Measurements from ENCODE around the gene ATP8B3. TPM values are rescaled to one million over a fixed set of nuclear protein-coding genes. Genes with fewer than 3 reads are reported as not detected.

ATP8B3 gene
- total and polyA plus RNA-seq, 2 of the 13 experiments (the other 11 are each of a cell fraction or from before 2014, with no cell fraction given): 2.6 to 5.9 TPM

- Histone ChIP-seq H3K4me2 (ENCODE audit: low read depth, low read length) (no peak overlapping the region), H3K4me1 (ENCODE audit: insufficient read depth, low read length) (no peaks in the 10 kb centered on the region), H3K9ac (ENCODE audit: insufficient read depth, low read depth, low read length) (no peak overlapping the region), H4K20me1 (ENCODE audit: insufficient read depth, low read length) (peaks cover 5% of the 10 kb centered on the region), H3K4me3 (replicated peaks in 1 of 3; ENCODE audit: insufficient read depth in 1 of 3, low read depth in 2 of 3, low read length in 3 of 3) (no peak overlapping the region), H3K36me3 (replicated peaks in 1 of 2; ENCODE audit: control insufficient read depth in 1 of 2, insufficient read depth in 2 of 2, low read length in 2 of 2) (no peaks in the 10 kb centered on the region), H3K79me2 (ENCODE audit: insufficient read depth, low read length) (no peaks in the 10 kb centered on the region), H3K27ac (ENCODE audit: extremely low read length, insufficient read depth, low read length) (no peak overlapping the region), H3K27me3 (ENCODE audit: control insufficient read depth in 1 of 2, insufficient read depth in 2 of 2, low read length in 2 of 2) (peaks cover 19 to 87% of the 10 kb centered on the region in 2 experiments), H2AFZ (ENCODE audit: low read length) (no peak overlapping the region), H3K9me3 (ENCODE audit: low read length) (no peaks in the 10 kb centered on the region)
- in situ Hi-C loops (cut with HindIII; ENCODE audit: extremely low pct_ligation_motif_present, low pct_unique_long_range_greater_than_20kb): no loop called here
- DNase-seq (ENCODE audit: low spot score) (no peak), FAIRE-seq (no peak), ATAC-seq (no peak)
- 35% methylated on average over 39 of the region's 39 CpGs for WGBS (ENCODE audit: low lambda C conversion rate)
- no TSS peak for BruUV-seq (replicated peaks)
- TF ChIP-seq, protein P1, sequence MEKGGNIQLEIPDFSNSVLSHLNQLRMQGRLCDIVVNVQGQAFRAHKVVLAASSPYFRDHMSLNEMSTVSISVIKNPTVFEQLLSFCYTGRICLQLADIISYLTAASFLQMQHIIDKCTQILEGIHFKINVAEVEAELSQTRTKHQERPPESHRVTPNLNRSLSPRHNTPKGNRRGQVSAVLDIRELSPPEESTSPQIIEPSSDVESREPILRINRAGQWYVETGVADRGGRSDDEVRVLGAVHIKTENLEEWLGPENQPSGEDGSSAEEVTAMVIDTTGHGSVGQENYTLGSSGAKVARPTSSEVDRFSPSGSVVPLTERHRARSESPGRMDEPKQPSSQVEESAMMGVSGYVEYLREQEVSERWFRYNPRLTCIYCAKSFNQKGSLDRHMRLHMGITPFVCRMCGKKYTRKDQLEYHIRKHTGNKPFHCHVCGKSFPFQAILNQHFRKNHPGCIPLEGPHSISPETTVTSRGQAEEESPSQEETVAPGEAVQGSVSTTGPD (CRISPR knock-in tag; IDR thresholded peaks at IDR 0.05): no peak
- TF ChIP-seq ZNF383 (CRISPR knock-in tag; IDR thresholded peaks at IDR 0.05; ENCODE audit: borderline replicate concordance): no peak
- intact Hi-C loops (cut with micrococcal nuclease; ENCODE audit: unreplicated experiment): loop anchor here (10.0 kb wide), 1 partner anchor 219 kb away; no protein-coding TSS in a partner anchor
- CTCF ChIA-PET (ENCODE audit: low intra/inter-chr PET ratio, low total read pairs): no interaction called here
- POLR2A ChIA-PET: no interaction called here
Observed at GRCh38 chr19:1763648-1764639, 48.1 kb downstream of the ATP8B3 start.

- ChIA-PET POLR2A (no interaction called here), CTCF (ENCODE audit: low intra/inter-chr PET ratio, low total read pairs) (no interaction called here)
- TF ChIP-seq ZNF225 (CRISPR knock-in tag; IDR thresholded peaks at IDR 0.05): no peak
- ATAC-seq: no peak
- 0 out of 2 replicates have a peak, but pooled peaks cover 2% of the 10 kb centered on the region for H4K20me1 ChIP-seq (ENCODE audit: insufficient read depth, low read length)
- FAIRE-seq: no peak
- H3K9ac ChIP-seq (ENCODE audit: insufficient read depth, low read depth, low read length): no peak overlapping the region
- in situ Hi-C loops (cut with HindIII; ENCODE audit: extremely low pct_ligation_motif_present, low pct_unique_long_range_greater_than_20kb): no loop called here
- H3K4me1 ChIP-seq (ENCODE audit: insufficient read depth, low read length): no peaks in the 10 kb centered on the region
- no TSS peak for BruUV-seq (replicated peaks)
- peaks cover 21 to 89% of the 10 kb centered on the region in 2 experiments for H3K27me3 ChIP-seq (ENCODE audit: control insufficient read depth in 1 of 2, insufficient read depth in 2 of 2, low read length in 2 of 2)
- no peaks in the 10 kb centered on the region for H3K79me2 ChIP-seq (ENCODE audit: insufficient read depth, low read length)
- no peak overlapping the region for H3K27ac ChIP-seq (ENCODE audit: extremely low read length, insufficient read depth, low read length)
- H3K4me3 ChIP-seq (replicated peaks in 1 of 3; ENCODE audit: insufficient read depth in 1 of 3, low read depth in 2 of 3, low read length in 3 of 3): no peak overlapping the region
- H2AFZ ChIP-seq (ENCODE audit: low read length): no peak overlapping the region
- WGBS (ENCODE audit: low lambda C conversion rate): 38% methylated on average over 11 of the region's 56 CpGs
- intact Hi-C loops (cut with micrococcal nuclease; ENCODE audit: unreplicated experiment): loop anchor here (10.0 kb wide), 1 partner anchor 218 kb away; no protein-coding TSS in a partner anchor
- H3K36me3 ChIP-seq (replicated peaks in 1 of 2; ENCODE audit: control insufficient read depth in 1 of 2, insufficient read depth in 2 of 2, low read length in 2 of 2): no peaks in the 10 kb centered on the region
- no peak overlapping the region for H3K4me2 ChIP-seq (ENCODE audit: low read depth, low read length)
- no peaks in the 10 kb centered on the region for H3K9me3 ChIP-seq (ENCODE audit: low read length)
- no peak for DNase-seq (ENCODE audit: low spot score)
Observed at GRCh38 chr19:1762243-1763117, 49.6 kb downstream of the ATP8B3 start.
